GM12874 (cell line): Measurements from ENCODE around the gene PARD3B.

ENCODE experiments used
- CTCF ChIP-seq: IDR thresholded peaks from 2 replicates; pipeline ENCODE4 v1.5.1; 2011; ENCODE audit warnings: low read depth, mild to moderate bottlenecking, control low read depth, low read length, moderate library complexity; ENCODE audit not compliant: insufficient read depth

The PARD3B gene

GRCh38 chr2:205145888-205146287, 600.6 kb downstream of the PARD3B start:
- TF ChIP-seq CTCF, result no peak

- TF ChIP-seq CTCF, result no peak
These were observed 603.5 kb downstream of the PARD3B start for GRCh38 chr2:205148755-205149154.

- no peak for TF ChIP-seq CTCF
These were observed 611.2 kb downstream of the PARD3B start for GRCh38 chr2:205156457-205156856.

- no peak for TF ChIP-seq CTCF
These were observed 613.1 kb downstream of the PARD3B start for GRCh38 chr2:205158404-205158803.

- TF ChIP-seq CTCF, result no peak
These were observed 616.0 kb downstream of the PARD3B start for GRCh38 chr2:205161156-205161839.

- no peak for TF ChIP-seq CTCF
These were observed 621.5 kb downstream of the PARD3B start for GRCh38 chr2:205166745-205167144.

- TF ChIP-seq CTCF, result no peak
These were observed 623.7 kb downstream of the PARD3B start for GRCh38 chr2:205169012-205169411.
